Loucy (cell line): ENCODE data around the gene GRIK2.

ENCODE experiments used
- H2AFZ ChIP-seq: fragments of 200-600 bp; sonication (generic); 2 replicates; pipeline ENCODE4 v1.6.0; 2016; ENCODE audit warnings: antibody characterized with exemption, mild to moderate bottlenecking, low read length, moderate library complexity
- H3F3A ChIP-seq: fragments of 200-600 bp; 2 replicates; pipeline ENCODE4 v1.6.0; 2016; ENCODE audit warnings: antibody characterized with exemption, low read depth, mild to moderate bottlenecking
- H3K27me3 ChIP-seq: fragments of 200-600 bp; sonication (generic); 2 replicates; pipeline ENCODE4 v1.6.1; 2014; ENCODE audit warnings: low read length, mild to moderate bottlenecking; ENCODE audit not compliant: insufficient read depth, poor library complexity, severe bottlenecking
- H3K36me3 ChIP-seq: fragments of 200-600 bp; sonication (generic); 2 replicates; pipeline ENCODE4 v1.6.1; 2016; ENCODE audit warnings: low read length; ENCODE audit not compliant: insufficient read depth
- H3K4me1 ChIP-seq: fragments of 200-600 bp; sonication (generic); 2 replicates; pipeline ENCODE4 v1.5.1; 2014; ENCODE audit warnings: low read length, mild to moderate bottlenecking; ENCODE audit not compliant: insufficient read depth, poor library complexity, severe bottlenecking
- H3K4me2 ChIP-seq: fragments of 200-600 bp; sonication (generic); 2 replicates; pipeline ENCODE4 v1.6.0; 2014; ENCODE audit warnings: antibody characterized with exemption, low read length, low read depth, mild to moderate bottlenecking; ENCODE audit not compliant: poor library complexity, severe bottlenecking
- H3K4me3 ChIP-seq: fragments of 200-600 bp; sonication (generic); 2 replicates; pipeline ENCODE4 v1.5.1; 2014; ENCODE audit warnings: low read length, mild to moderate bottlenecking, mixed read lengths; ENCODE audit not compliant: poor library complexity, severe bottlenecking
- H3K79me2 ChIP-seq: fragments of 200-600 bp; sonication (generic); 2 replicates; pipeline ENCODE4 v1.6.1; 2014; ENCODE audit warnings: low read length; ENCODE audit not compliant: insufficient read depth
- H3K9ac ChIP-seq: fragments of 200-600 bp; sonication (generic); 2 replicates; pipeline ENCODE4 v1.6.0; 2014; ENCODE audit warnings: mild to moderate bottlenecking, low read depth, low read length, moderate library complexity; ENCODE audit not compliant: poor library complexity, severe bottlenecking
- H3K9me2 ChIP-seq: fragments of 200-600 bp; sonication (generic); replicated peaks from 2 replicates; pipeline ENCODE4 v1.6.1; 2016; ENCODE audit warnings: low read depth, low read length, mixed read lengths
- H3K9me3 ChIP-seq: fragments of 200-600 bp; sonication (generic); 2 replicates; pipeline ENCODE4 v1.6.1; 2014; ENCODE audit warnings: mild to moderate bottlenecking, antibody characterized with exemption, low read length, low read depth; ENCODE audit not compliant: insufficient read depth
- H4K20me1 ChIP-seq: fragments of 200-600 bp; sonication (generic); 2 replicates; pipeline ENCODE4 v1.6.0; 2014; ENCODE audit warnings: antibody characterized with exemption, low read length, mild to moderate bottlenecking; ENCODE audit not compliant: insufficient read depth, poor library complexity, severe bottlenecking
- EZH2phosphoT487 ChIP-seq: fragments of 200-600 bp; IDR thresholded peaks from 2 replicates; pipeline ENCODE4 v1.6.1; 2018; ENCODE audit warnings: antibody characterized with exemption, mild to moderate bottlenecking, moderate library complexity, borderline replicate concordance
- TF ChIP-seq, protein P1 (sequence below): fragments of 200-600 bp; sonication (generic); conservative IDR thresholded peaks from 2 replicates; pipeline ENCODE4 v1.5.1; 2014; ENCODE audit warnings: mild to moderate bottlenecking, antibody characterized with exemption, low read length

The GRIK2 gene

GRCh38 chr6:101531538-101531937 lies 138.0 kb downstream of the GRIK2 start:
- no peak for TF ChIP-seq EZH2phosphoT487
- TF ChIP-seq, protein P1, sequence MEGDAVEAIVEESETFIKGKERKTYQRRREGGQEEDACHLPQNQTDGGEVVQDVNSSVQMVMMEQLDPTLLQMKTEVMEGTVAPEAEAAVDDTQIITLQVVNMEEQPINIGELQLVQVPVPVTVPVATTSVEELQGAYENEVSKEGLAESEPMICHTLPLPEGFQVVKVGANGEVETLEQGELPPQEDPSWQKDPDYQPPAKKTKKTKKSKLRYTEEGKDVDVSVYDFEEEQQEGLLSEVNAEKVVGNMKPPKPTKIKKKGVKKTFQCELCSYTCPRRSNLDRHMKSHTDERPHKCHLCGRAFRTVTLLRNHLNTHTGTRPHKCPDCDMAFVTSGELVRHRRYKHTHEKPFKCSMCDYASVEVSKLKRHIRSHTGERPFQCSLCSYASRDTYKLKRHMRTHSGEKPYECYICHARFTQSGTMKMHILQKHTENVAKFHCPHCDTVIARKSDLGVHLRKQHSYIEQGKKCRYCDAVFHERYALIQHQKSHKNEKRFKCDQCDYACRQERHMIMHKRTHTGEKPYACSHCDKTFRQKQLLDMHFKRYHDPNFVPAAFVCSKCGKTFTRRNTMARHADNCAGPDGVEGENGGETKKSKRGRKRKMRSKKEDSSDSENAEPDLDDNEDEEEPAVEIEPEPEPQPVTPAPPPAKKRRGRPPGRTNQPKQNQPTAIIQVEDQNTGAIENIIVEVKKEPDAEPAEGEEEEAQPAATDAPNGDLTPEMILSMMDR = no peak
- H3K27me3 ChIP-seq = no peaks in the 10 kb centered on the region
- H3K4me3 ChIP-seq = no peak overlapping the region
- no peaks in the 10 kb centered on the region for H3K79me2 ChIP-seq
- no peaks in the 10 kb centered on the region for H3K9me2 ChIP-seq
- no peak overlapping the region for H3K9ac ChIP-seq
- no peaks in the 10 kb centered on the region for H3K36me3 ChIP-seq
- no peak overlapping the region for H3K4me2 ChIP-seq
- H3K4me1 ChIP-seq = no peaks in the 10 kb centered on the region
- H2AFZ ChIP-seq = no peak overlapping the region
- no peaks in the 10 kb centered on the region for H3F3A ChIP-seq
- no peaks in the 10 kb centered on the region for H3K9me3 ChIP-seq
- no peaks in the 10 kb centered on the region for H4K20me1 ChIP-seq

DNA sequence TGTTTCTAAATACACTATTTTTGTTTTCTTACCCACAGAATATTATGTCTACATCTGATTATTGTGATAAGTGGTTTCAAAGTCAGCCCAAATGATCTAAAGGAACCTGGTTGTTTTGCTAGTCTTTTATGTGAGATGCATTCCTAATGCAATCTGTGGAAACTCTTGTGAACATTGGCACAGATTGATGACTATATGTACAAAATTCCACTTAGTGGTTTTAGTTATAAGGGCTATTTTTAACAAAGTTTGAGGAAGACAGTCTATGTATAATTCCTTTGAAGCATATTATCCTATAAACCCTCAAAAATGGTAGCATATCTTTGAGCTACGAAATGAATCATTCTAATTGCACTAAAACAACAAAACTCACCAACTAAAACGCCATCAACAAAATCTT lies 140.9 kb downstream of the GRIK2 start:
- no peaks in the 10 kb centered on the region for H4K20me1 ChIP-seq
- no peaks in the 10 kb centered on the region for H3K79me2 ChIP-seq
- H3K4me3 ChIP-seq = no peak overlapping the region
- H2AFZ ChIP-seq = no peak overlapping the region
- H3K9me2 ChIP-seq = no peaks in the 10 kb centered on the region
- H3K4me2 ChIP-seq = no peak overlapping the region
- no peaks in the 10 kb centered on the region for H3K9me3 ChIP-seq
- H3K27me3 ChIP-seq = no peaks in the 10 kb centered on the region
- H3K36me3 ChIP-seq = no peaks in the 10 kb centered on the region
- H3F3A ChIP-seq = no peaks in the 10 kb centered on the region
- H3K4me1 ChIP-seq = no peaks in the 10 kb centered on the region
- no peak overlapping the region for H3K9ac ChIP-seq
- TF ChIP-seq, protein P1 = no peak
- no peak for TF ChIP-seq EZH2phosphoT487

DNA sequence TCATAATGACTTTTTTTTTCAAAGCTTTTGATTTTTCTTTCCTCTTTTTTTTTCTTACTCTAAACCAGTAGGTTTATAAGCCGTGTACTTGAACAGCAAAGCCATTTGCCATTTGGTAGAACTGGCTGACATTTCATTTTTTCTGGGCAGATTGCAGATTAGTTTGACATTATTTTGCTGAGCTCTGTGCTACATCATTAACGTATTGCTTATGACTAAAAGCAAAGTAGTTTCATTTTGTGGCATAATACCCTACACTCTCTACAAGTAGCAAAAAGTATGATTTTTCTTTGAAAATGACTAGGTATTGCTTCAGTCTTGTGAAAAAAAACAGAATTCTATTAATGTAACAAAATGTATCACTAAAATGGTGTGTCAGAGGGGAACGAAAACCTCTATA lies 141.3 kb downstream of the GRIK2 start:
- Histone ChIP-seq H3K4me3 (no peak overlapping the region), H3K4me1 (no peaks in the 10 kb centered on the region), H4K20me1 (no peaks in the 10 kb centered on the region), H3K9me3 (no peaks in the 10 kb centered on the region), H3K79me2 (no peaks in the 10 kb centered on the region), H2AFZ (no peak overlapping the region), H3K4me2 (no peak overlapping the region), H3K27me3 (no peaks in the 10 kb centered on the region), H3K9ac (no peak overlapping the region), H3K9me2 (no peaks in the 10 kb centered on the region), H3K36me3 (no peaks in the 10 kb centered on the region), H3F3A (no peaks in the 10 kb centered on the region)
- TF ChIP-seq EZH2phosphoT487 = no peak
- TF ChIP-seq, protein P1 = no peak
